Measurements from ENCODE around the gene TUBGCP6. TPM values are rescaled to one million over a fixed set of nuclear protein-coding genes. Genes with fewer than 3 reads are reported as not detected.
A peak's percentile ranks its signal among the peaks of the same experiment; 100 is the strongest.

TUBGCP6 gene
- polyA plus RNA-seq, 1 donor from 2014 or later, result 74.5 TPM

GRCh38 chr22:50251477-50252081 is 6.8 kb upstream of the TUBGCP6 start:
- H3F3A ChIP-seq (ENCODE audit: insufficient read depth, low read length, poor library complexity, severe bottlenecking), result no peaks in the 10 kb centered on the region
- H3K9me2 ChIP-seq (ENCODE audit: insufficient read depth, low read length), result no peaks in the 10 kb centered on the region
- no peaks in the 10 kb centered on the region for H3K9me3 ChIP-seq (ENCODE audit: low read length)
- H2AFZ ChIP-seq (ENCODE audit: low read depth, low read length), result no peak overlapping the region
- H3K4me3 ChIP-seq (ENCODE audit: low read length), result peak overlapping the region; percentile 75
- no peaks in the 10 kb centered on the region for H3K79me2 ChIP-seq (replicated peaks; ENCODE audit: insufficient read depth, low read length)
- no peaks in the 10 kb centered on the region for H3K36me3 ChIP-seq (ENCODE audit: insufficient read depth, low read length)
- no peaks in the 10 kb centered on the region for H3K27me3 ChIP-seq (ENCODE audit: insufficient read depth, low read depth, low read length)
- no peak overlapping the region for H3K27ac ChIP-seq (ENCODE audit: low read length)
- TF ChIP-seq CTCF (IDR thresholded peaks at IDR 0.05; ENCODE audit: poor library complexity, severe bottlenecking) (no peak), REST (IDR thresholded peaks at IDR 0.05; ENCODE audit: borderline replicate concordance) (no peak), EP300 (conservative IDR thresholded peaks at IDR 0.05; ENCODE audit: poor library complexity, severe bottlenecking) (no peak), POLR2AphosphoS5 (IDR thresholded peaks at IDR 0.05) (no peak), TAF1 (IDR thresholded peaks at IDR 0.05; ENCODE audit: low read depth) (no peak), RAD21 (conservative IDR thresholded peaks at IDR 0.05) (no peak), MXI1 (conservative IDR thresholded peaks at IDR 0.05; ENCODE audit: poor library complexity, severe bottlenecking) (no peak), EZH2 (IDR thresholded peaks at IDR 0.05; ENCODE audit: borderline replicate concordance, insufficient read depth, low read length, poor library complexity, severe bottlenecking) (no peak), SMC3 (conservative IDR thresholded peaks at IDR 0.05; ENCODE audit: poor library complexity) (no peak)
- peak overlapping the region; percentile 71 for H3K9ac ChIP-seq (ENCODE audit: low read length)
- H3K4me2 ChIP-seq (ENCODE audit: low read length), result no peak overlapping the region
- no peaks in the 10 kb centered on the region for H4K20me1 ChIP-seq (ENCODE audit: insufficient read depth)

- no peaks in the 10 kb centered on the region for H3F3A ChIP-seq (ENCODE audit: insufficient read depth, low read length, poor library complexity, severe bottlenecking)
- H3K9me3 ChIP-seq (ENCODE audit: low read length), result no peaks in the 10 kb centered on the region
- TF ChIP-seq MXI1 (conservative IDR thresholded peaks at IDR 0.05; ENCODE audit: poor library complexity, severe bottlenecking) (peak; percentile 37), POLR2AphosphoS5 (IDR thresholded peaks at IDR 0.05) (peak; percentile 25), SMC3 (conservative IDR thresholded peaks at IDR 0.05; ENCODE audit: poor library complexity) (no peak)
- no peaks in the 10 kb centered on the region for H3K9me2 ChIP-seq (ENCODE audit: insufficient read depth, low read length)
- peak within 1 kb of the TSS; percentile 14 for H2AFZ ChIP-seq (ENCODE audit: low read depth, low read length)
- peak within 1 kb of the TSS; percentile 28 for H3K27ac ChIP-seq (ENCODE audit: low read length)
- no peaks in the 10 kb centered on the region for H4K20me1 ChIP-seq (ENCODE audit: insufficient read depth)
- peak within 1 kb of the TSS; percentile 75 for H3K4me3 ChIP-seq (ENCODE audit: low read length)
- peak within 1 kb of the TSS; percentile 30 for H3K4me2 ChIP-seq (ENCODE audit: low read length)
- H3K9ac ChIP-seq (ENCODE audit: low read length), result peak within 1 kb of the TSS; percentile 71
- H3K36me3 ChIP-seq (ENCODE audit: insufficient read depth, low read length), result no peaks in the 10 kb centered on the region
- no peaks in the 10 kb centered on the region for H3K27me3 ChIP-seq (ENCODE audit: insufficient read depth, low read depth, low read length)
- no peaks in the 10 kb centered on the region for H3K79me2 ChIP-seq (replicated peaks; ENCODE audit: insufficient read depth, low read length)
Measured at GRCh38 chr22:50250555-50251476, 6.0 kb upstream of the TUBGCP6 start, which contains the start of gene HDAC10. Gene HDAC10 (minus strand): TSS chr22:50251265. CDS start chr22:50251032, 233 bp downstream.

Data from neural cell (in vitro differentiated cells).